Hepatocyte (in vitro differentiated cells): ENCODE measurements around the gene CC2D2A. TPM values are rescaled to one million over a fixed set of nuclear protein-coding genes. Genes with fewer than 3 reads are reported as not detected.

ENCODE experiments used
- DNase-seq: peaks from one replicate; pipeline ENCODE4 v3.0.0-alpha.2; 2016; ENCODE audit warnings: low spot score
- H2AFZ ChIP-seq: fragments of 200-600 bp; sonication (generic); 2 replicates; pipeline ENCODE4 v1.6.0; 2016; ENCODE audit warnings: antibody characterized with exemption, mild to moderate bottlenecking
- H3K27ac ChIP-seq: fragments of 200-600 bp; sonication (generic); 2 replicates; pipeline ENCODE4 v1.5.1; 2016; ENCODE audit warnings: mild to moderate bottlenecking
- H3K27me3 ChIP-seq: fragments of 200-600 bp; sonication (generic); 2 replicates; pipeline ENCODE4 v1.6.1; 2016
- H3K36me3 ChIP-seq: fragments of 200-600 bp; sonication (generic); replicated peaks from 2 replicates; pipeline ENCODE4 v1.5.1; 2016; ENCODE audit warnings: low read depth; ENCODE audit not compliant: insufficient read depth
- H3K4me1 ChIP-seq: fragments of 200-600 bp; sonication (generic); 2 replicates; pipeline ENCODE4 v1.5.1; 2016; ENCODE audit warnings: mild to moderate bottlenecking, moderate library complexity; ENCODE audit not compliant: insufficient read depth
- H3K4me2 ChIP-seq: fragments of 200-600 bp; sonication (generic); 2 replicates; pipeline ENCODE4 v1.6.0; 2016
- H3K4me3 ChIP-seq: fragments of 200-600 bp; sonication (generic); 2 replicates; pipeline ENCODE4 v1.5.1; 2016; ENCODE audit warnings: mild to moderate bottlenecking
- H3K79me2 ChIP-seq: fragments of 200-600 bp; sonication (generic); 2 replicates; pipeline ENCODE4 v1.6.0; 2017; ENCODE audit warnings: mild to moderate bottlenecking
- H3K9me2 ChIP-seq: fragments of 200-600 bp; sonication (generic); replicated peaks from 2 replicates; pipeline ENCODE4 v1.6.0; 2017; ENCODE audit warnings: mild to moderate bottlenecking; ENCODE audit not compliant: insufficient read depth
- H3K9me3 ChIP-seq: fragments of 200-600 bp; sonication (generic); 2 replicates; pipeline ENCODE4 v1.5.1; 2016; ENCODE audit warnings: low read depth, mild to moderate bottlenecking
- H4K20me1 ChIP-seq: fragments of 200-600 bp; sonication (generic); 2 replicates; pipeline ENCODE4 v1.6.0; 2016; ENCODE audit warnings: mild to moderate bottlenecking; ENCODE audit not compliant: insufficient read depth, poor library complexity, severe bottlenecking
- EZH2 ChIP-seq: fragments of 200-600 bp; sonication (generic); IDR thresholded peaks from 2 replicates; pipeline ENCODE4 v1.6.1; 2016; ENCODE audit warnings: antibody characterized with exemption, mild to moderate bottlenecking, borderline replicate concordance
- EZH2phosphoT487 ChIP-seq: fragments of 200-600 bp; sonication (generic); IDR thresholded peaks from one replicate; pipeline ENCODE4 v1.6.1; 2018; ENCODE audit warnings: antibody characterized with exemption, mild to moderate bottlenecking, low read depth, moderate library complexity; ENCODE audit not compliant: unreplicated experiment, severe bottlenecking
- WGBS: methylation state at CpG from one replicate; pipeline ENCODE4 v1.1.6; 2016; ENCODE audit warnings: low lambda C conversion rate; ENCODE audit errors: missing lambda C conversion rate; 5-methylcytosine and 5-hydroxymethylcytosine counted together
- polyA plus RNA-seq: library from polyadenylated mRNA; unstranded; fragments of >200 nt; fragmentation: Nextera tagmentation; extraction: Ambion mirVana; gene quantifications from 2 replicates; pipeline ENCODE4 v1.2.1, GENCODE V29; 2016
- total RNA-seq: library from RNA; depleted of rRNA; stranded (reverse); fragments of >200 nt; gene quantifications from 2 replicates; pipeline ENCODE4 v1.2.3, GENCODE V29; 2014
- TF ChIP-seq, protein P1 (sequence below): fragments of 200-600 bp; sonication (generic); IDR thresholded peaks from 2 replicates; pipeline ENCODE4 v1.5.1; 2016; ENCODE audit warnings: antibody characterized with exemption, mild to moderate bottlenecking; ENCODE audit not compliant: poor library complexity

The CC2D2A gene
- total and polyA plus RNA-seq, 2 experiments from 2014 or later, result 6.8 to 33.6 TPM

DNA sequence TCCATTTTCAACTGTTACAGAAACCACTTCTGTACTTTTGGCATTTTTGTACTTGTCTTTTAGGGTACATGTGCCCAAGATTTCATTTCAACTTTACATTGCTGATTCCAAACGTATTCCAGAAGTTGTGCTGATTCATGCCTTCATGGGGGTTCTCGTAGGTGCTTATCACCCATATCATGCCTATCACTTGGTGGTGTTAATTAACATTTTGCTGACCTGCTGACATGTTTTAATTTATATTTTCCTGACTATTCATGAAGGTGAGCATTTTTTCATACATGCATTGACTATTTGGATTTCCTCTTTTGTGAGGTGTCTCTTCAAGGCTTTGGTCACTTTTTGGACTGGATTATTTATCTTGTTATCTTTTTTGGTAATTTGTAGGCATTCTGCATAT, 64.1 kb downstream of the CC2D2A start:
- H3K4me1 ChIP-seq, result no peaks in the 10 kb centered on the region
- H3K27me3 ChIP-seq, result no peaks in the 10 kb centered on the region
- H3K27ac ChIP-seq, result no peak overlapping the region
- no peaks in the 10 kb centered on the region for H3K79me2 ChIP-seq
- H3K4me2 ChIP-seq, result no peak overlapping the region
- no peak for DNase-seq
- H3K9me2 ChIP-seq, result no peaks in the 10 kb centered on the region
- H3K4me3 ChIP-seq, result no peak overlapping the region
- TF ChIP-seq EZH2 (no peak), EZH2phosphoT487 (no peak)
- TF ChIP-seq, protein P1, sequence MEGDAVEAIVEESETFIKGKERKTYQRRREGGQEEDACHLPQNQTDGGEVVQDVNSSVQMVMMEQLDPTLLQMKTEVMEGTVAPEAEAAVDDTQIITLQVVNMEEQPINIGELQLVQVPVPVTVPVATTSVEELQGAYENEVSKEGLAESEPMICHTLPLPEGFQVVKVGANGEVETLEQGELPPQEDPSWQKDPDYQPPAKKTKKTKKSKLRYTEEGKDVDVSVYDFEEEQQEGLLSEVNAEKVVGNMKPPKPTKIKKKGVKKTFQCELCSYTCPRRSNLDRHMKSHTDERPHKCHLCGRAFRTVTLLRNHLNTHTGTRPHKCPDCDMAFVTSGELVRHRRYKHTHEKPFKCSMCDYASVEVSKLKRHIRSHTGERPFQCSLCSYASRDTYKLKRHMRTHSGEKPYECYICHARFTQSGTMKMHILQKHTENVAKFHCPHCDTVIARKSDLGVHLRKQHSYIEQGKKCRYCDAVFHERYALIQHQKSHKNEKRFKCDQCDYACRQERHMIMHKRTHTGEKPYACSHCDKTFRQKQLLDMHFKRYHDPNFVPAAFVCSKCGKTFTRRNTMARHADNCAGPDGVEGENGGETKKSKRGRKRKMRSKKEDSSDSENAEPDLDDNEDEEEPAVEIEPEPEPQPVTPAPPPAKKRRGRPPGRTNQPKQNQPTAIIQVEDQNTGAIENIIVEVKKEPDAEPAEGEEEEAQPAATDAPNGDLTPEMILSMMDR, result no peak
- H2AFZ ChIP-seq, result no peak overlapping the region
- 91% methylated on average over 2 of the region's 2 CpGs for WGBS
- no peaks in the 10 kb centered on the region for H4K20me1 ChIP-seq
- H3K9me3 ChIP-seq, result no peaks in the 10 kb centered on the region
- no peaks in the 10 kb centered on the region for H3K36me3 ChIP-seq

DNA sequence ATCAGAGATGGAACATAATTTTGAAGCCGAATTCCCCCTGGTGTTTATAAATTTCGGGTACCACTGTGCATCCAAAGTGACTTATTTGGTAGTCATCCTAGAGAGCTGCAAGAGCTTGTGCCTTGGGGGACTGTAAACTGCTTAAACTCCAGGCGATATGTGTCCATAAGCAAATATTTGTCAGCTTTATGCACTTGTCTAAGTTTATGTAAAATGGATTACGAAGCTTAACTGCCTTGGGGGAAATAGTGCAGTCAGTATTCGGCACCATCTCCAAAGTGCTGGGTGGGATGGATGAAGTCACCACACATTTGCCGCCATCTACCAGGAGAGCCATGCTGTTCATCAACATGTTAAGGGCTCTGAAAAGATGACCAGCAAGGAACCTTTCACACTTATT, 65.9 kb downstream of the CC2D2A start:
- no peaks in the 10 kb centered on the region for H4K20me1 ChIP-seq
- 89% methylated on average over 6 of the region's 6 CpGs for WGBS
- no peaks in the 10 kb centered on the region for H3K9me2 ChIP-seq
- no peaks in the 10 kb centered on the region for H3K9me3 ChIP-seq
- no peaks in the 10 kb centered on the region for H3K79me2 ChIP-seq
- H2AFZ ChIP-seq, result no peak overlapping the region
- TF ChIP-seq, protein P1, result no peak
- TF ChIP-seq EZH2 (no peak), EZH2phosphoT487 (no peak)
- no peaks in the 10 kb centered on the region for H3K27me3 ChIP-seq
- H3K4me2 ChIP-seq, result no peak overlapping the region
- H3K4me3 ChIP-seq, result no peak overlapping the region
- no peaks in the 10 kb centered on the region for H3K36me3 ChIP-seq
- H3K27ac ChIP-seq, result no peak overlapping the region
- H3K4me1 ChIP-seq, result no peaks in the 10 kb centered on the region
- no peak for DNase-seq

DNA sequence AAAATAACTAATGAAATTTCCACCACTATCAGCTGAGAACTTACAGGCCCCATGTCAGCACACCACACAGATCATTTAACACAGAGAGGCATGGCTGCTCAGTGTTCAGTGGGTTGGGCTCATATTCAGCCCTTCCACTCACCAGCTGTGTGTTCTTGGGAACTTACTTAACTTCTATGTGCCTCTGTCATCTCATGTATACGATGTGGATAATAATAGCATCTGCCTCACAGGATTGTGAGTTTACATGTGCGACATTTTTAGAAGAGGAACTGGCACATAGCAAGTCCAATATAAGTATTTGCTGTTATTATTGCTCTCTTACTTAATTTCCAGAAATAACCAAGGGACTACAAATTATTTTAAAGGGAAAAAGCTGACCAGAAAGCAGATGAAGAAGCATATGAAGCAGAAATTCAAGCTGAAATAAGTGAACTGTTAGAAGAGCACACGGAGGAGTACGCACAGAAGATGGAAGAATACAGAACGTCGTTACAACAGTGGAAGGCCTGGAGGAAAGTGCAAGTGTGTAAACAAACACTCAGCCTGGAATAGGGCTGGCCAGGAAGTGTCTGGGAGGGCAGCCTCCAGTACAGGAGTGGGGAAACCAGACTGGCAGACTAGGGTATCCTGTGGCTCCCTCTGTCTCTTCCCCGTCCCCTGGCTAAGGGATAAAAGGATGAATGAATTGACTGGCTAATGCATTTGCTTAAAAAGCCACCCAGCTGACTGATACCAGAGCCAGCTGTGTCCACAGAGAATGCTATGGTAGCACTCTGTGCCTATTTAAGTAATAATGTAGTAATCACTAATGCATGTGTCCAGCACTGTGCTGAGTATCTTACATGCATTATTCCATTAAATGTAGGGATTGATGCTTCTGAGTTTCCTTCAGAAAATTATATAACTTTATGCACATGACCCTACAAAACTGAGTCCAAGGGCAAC, 67.1 kb downstream of the CC2D2A start:
- H3K4me3 ChIP-seq, result no peak overlapping the region
- H3K79me2 ChIP-seq, result no peaks in the 10 kb centered on the region
- H3K36me3 ChIP-seq, result no peaks in the 10 kb centered on the region
- no peaks in the 10 kb centered on the region for H3K9me3 ChIP-seq
- H3K4me1 ChIP-seq, result no peaks in the 10 kb centered on the region
- TF ChIP-seq EZH2phosphoT487 (no peak), EZH2 (no peak)
- TF ChIP-seq, protein P1, result no peak
- H3K4me2 ChIP-seq, result no peak overlapping the region
- no peaks in the 10 kb centered on the region for H4K20me1 ChIP-seq
- no peak overlapping the region for H3K27ac ChIP-seq
- WGBS, result 78% methylated on average over 7 of the region's 7 CpGs
- DNase-seq, result no peak
- H2AFZ ChIP-seq, result no peak overlapping the region
- no peaks in the 10 kb centered on the region for H3K27me3 ChIP-seq
- no peaks in the 10 kb centered on the region for H3K9me2 ChIP-seq
